Cardiac fibroblast (primary cell): Measurements from ENCODE around the gene SAMD10.
"Not testable (repeated sequence)": the region's sequence is repeated elsewhere in the genome, so short reads cannot be mapped to it uniquely, and the experiment has no call there.

ENCODE experiments used
- DNase-seq, 2 donors: peaks; one replicate each; pipeline versions ENCODE4 v3.0.0 to v3.0.0-alpha.2; 2010; ENCODE audit warnings: low read depth in 2 of 2
- H3K4me3 ChIP-seq, 2 donors: replicated peaks in 1 of 2; 1 replicate in 1 of 2; 2 replicates in 1 of 2; pipeline ENCODE4 v1.5.1; 2011; ENCODE audit warnings: low read depth in 2 of 2, low read length in 2 of 2, mild to moderate bottlenecking in 2 of 2, moderate library complexity in 1 of 2
- CTCF ChIP-seq: IDR thresholded peaks from one replicate; pipeline ENCODE4 v1.5.1; 2011; ENCODE audit warnings: low read depth, mild to moderate bottlenecking, low read length, inconsistent platforms

The SAMD10 gene

GRCh38 chr20:63931735-63932134, 47.7 kb downstream of the SAMD10 start:
- no peak overlapping the region for H3K4me3 ChIP-seq
- TF ChIP-seq CTCF, result no peak
- DNase-seq, result no peak

- H3K4me3 ChIP-seq, result no peak overlapping the region
- no peak for TF ChIP-seq CTCF
- DNase-seq, result no peak
These were observed 48.4 kb downstream of the SAMD10 start for GRCh38 chr20:63930971-63931553.

- not testable (repeated sequence) for H3K4me3 ChIP-seq, DNase-seq
These were observed 50.0 kb downstream of the SAMD10 start for GRCh38 chr20:63929473-63929883.

- DNase-seq, result no peak
- H3K4me3 ChIP-seq, result no peak overlapping the region
- TF ChIP-seq CTCF, result no peak
These were observed 50.4 kb downstream of the SAMD10 start for GRCh38 chr20:63929071-63929470.

- TF ChIP-seq CTCF, result no peak
These were observed 53.1 kb downstream of the SAMD10 start for GRCh38 chr20:63926298-63926697.

GRCh38 chr20:63924241-63924640, 55.2 kb downstream of the SAMD10 start:
- no peak overlapping the region for H3K4me3 ChIP-seq
- DNase-seq, result no peak
- no peak for TF ChIP-seq CTCF

More at GRCh38 chr20:63926298-63926697, 53.1 kb downstream of the SAMD10 start:
- no peak for DNase-seq
- H3K4me3 ChIP-seq, result no peak overlapping the region
